GM18502 (cell line): ENCODE results near the gene RIT2.
"Not testable (repeated sequence)": the region's sequence is repeated elsewhere in the genome, so short reads cannot be mapped to it uniquely, and the experiment has no call there.

Experiments used
- ATAC-seq: cut with Tn5 transposase; IDR thresholded peaks from one replicate; pipeline ENCODE4 v1.9.1; 2021; ENCODE audit warnings: mild to moderate bottlenecking; ENCODE audit not compliant: unreplicated experiment, poor library complexity

The RIT2 gene

GRCh38 chr18:42781298-42781815 is 334.1 kb downstream of the RIT2 start:
- no peak for ATAC-seq

GRCh38 chr18:42780171-42780570 is 335.3 kb downstream of the RIT2 start:
- no peak for ATAC-seq

GRCh38 chr18:42778445-42779042 is 336.9 kb downstream of the RIT2 start:
- ATAC-seq, result no peak

DNA sequence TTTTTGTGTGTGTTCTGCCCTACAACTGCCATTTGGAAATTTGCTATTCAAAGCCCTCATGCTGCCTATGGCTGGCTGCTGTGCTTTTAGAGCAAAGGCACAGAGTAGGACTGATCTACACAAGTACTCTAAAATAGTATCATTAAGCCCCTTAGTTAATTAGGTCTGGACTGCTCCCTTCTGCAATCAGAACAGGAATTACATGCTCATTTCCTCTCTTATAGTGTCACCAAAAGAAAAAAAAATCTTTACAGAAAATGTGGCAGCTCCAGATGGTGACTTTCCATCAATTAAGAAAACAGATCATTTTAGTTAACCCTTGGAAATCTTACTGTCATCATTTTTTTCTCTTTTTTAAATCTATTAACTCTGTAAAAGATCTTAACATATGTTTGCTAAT is 337.5 kb downstream of the RIT2 start:
- no peak for ATAC-seq

GRCh38 chr18:42773870-42774269 is 341.6 kb downstream of the RIT2 start:
- ATAC-seq, result no peak

DNA sequence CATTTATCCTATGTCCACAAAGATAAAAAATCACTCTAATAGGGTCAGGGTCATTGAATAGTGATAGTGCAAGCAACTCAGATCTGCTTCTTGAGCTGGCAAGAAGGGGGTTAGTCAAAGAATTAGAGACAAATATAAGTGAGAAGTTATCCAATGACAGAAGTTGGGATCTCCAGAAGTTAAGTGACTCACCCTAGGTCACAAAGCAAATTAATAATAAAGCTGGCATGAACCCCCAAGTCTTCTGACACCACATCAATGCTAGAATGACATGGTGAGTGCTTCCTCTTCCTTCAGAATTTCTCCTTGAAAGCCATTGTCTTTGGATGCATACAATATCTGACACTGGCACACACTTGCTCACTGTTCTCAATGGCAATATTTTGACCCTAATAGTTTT is 343.5 kb downstream of the RIT2 start:
- no peak for ATAC-seq

- ATAC-seq, result no peak
Measured at GRCh38 chr18:42765302-42765701, 350.2 kb downstream of the RIT2 start.

GRCh38 chr18:42760290-42760689 is 355.2 kb downstream of the RIT2 start:
- ATAC-seq, result no peak

DNA sequence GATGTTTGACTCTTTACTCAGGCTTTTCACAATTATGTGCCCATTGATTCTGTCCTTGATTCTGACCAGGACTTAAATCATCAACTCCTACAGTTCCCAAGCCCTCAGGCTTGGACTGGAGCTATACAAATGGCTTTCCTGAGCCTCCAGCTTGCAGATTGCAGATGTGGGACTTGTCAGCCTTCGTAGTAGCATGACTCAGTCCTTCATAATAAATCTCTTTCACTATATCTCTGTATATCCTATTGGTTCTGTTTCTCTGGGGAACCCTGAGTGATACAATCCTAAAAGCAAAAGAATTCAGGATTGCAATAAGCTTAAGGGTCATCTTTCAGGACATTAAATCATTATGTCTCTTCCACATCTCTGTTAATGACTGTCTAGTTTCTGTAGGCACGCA is 356.6 kb downstream of the RIT2 start:
- no peak for ATAC-seq

DNA sequence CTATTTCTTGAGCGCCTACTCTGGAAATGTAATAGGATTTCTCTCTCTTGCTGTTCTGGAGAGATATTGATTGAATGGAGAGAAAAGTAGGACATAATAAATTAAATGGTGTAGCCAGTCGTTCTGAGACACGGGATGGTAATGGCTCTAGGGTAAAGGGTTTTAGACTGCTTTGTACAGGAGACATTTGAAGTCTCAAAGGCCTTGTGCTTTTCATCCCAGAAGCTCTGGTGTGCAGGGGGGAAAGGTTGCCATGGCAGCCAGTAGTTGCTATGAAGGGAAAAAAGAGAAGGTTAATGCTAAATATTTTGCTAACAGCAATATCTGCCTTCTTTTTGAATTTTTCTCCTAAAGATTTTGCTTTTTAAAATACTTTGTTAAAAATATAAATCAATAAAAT is 359.3 kb downstream of the RIT2 start:
- ATAC-seq, result no peak

GRCh38 chr18:42752916-42753315 is 362.6 kb downstream of the RIT2 start:
- ATAC-seq, result no peak

DNA sequence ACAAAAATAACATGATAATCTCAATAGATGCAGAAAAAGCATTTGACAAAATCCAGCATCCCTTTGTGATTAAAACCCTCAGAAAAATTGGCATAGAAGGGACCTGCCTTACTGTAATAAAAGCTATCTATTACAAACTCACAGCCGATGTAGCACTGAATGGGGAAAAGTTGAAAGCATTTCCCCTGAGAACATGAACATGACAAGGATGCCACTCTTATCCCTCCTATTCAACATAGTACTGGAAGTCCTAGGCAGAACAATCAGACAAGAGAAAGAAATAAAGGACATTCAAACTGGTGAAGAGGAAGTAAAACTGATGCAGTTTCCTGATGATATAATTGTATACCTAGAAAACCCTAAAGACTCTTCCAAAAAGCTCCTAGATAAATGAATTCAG is 368.7 kb downstream of the RIT2 start:
- no peak for ATAC-seq

DNA sequence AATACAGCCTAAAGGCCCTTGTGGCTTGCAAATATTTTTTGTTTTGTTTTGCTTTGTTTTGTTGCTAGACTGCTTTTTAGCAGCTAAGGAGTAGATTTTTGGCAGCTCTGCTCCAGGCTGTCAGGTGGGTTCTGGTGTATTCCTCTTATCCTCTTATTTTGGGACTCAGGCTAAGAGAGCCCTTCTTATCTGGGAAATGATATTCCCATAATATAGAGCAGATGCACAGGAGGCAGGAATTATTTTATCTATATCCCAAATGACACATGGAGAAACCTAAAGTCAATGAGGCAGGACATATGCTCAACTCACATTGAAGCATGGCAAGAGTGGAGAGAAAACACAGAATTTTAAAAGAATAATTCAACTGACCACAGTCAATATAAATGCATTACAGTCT is 369.6 kb downstream of the RIT2 start:
- no peak for ATAC-seq

DNA sequence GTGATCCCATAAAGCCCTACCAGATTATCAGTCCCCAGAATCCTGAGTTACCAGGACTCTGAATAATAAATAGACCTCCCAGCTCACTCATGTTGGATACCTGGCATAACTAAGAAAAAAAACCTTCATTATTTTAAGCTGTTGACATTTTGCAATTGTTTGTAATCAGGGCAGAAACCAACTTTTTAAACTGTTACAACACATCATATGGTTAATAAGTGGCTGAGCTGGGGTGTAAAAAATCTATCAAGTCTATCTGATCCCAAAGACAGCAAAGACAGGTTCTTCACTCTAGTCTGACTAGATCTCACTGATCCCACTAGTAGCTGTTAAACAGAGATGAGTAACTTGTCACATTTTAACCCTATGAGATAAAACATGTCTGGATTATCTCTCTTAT is 370.3 kb downstream of the RIT2 start:
- ATAC-seq, result no peak

GRCh38 chr18:42743373-42744138 is 371.9 kb downstream of the RIT2 start:
- ATAC-seq, result no peak

DNA sequence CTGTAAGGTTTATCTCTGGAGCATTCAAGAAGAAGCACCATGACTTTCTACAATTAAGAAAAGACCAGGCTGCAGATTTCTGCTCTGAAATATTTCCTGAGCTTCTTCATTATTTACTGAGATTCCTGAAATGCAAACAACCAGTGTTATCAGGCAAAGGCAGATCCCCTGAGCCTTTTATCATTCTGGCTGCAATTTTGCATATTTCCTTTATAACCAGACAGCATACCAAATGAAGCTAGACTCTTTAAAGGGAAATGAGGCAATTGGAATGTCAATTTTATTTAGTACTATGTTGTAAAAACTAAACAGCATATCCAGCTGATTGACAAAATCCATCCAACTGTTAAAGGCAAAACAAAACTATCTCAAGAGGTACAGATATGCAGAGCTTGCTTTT is 372.5 kb downstream of the RIT2 start:
- ATAC-seq, result no peak

DNA sequence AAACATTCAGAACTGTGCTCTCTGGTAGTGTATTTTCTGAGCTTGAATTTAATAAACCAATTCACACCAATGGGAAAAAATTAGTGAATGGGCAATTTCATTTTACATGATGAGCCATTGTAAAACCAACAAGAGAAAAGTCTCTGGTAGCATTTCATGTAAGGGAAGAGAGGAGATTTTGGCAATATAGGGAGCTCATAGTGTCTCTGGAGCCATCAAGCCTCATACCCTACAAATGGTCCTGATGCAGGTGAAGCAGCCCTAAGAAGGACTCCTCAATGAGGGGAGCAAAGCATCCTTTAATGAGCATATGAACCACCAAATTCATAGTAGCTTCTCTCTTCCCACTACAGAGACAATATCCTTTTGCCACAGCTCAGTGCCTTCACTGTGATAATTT is 373.0 kb downstream of the RIT2 start:
- ATAC-seq, result no peak

DNA sequence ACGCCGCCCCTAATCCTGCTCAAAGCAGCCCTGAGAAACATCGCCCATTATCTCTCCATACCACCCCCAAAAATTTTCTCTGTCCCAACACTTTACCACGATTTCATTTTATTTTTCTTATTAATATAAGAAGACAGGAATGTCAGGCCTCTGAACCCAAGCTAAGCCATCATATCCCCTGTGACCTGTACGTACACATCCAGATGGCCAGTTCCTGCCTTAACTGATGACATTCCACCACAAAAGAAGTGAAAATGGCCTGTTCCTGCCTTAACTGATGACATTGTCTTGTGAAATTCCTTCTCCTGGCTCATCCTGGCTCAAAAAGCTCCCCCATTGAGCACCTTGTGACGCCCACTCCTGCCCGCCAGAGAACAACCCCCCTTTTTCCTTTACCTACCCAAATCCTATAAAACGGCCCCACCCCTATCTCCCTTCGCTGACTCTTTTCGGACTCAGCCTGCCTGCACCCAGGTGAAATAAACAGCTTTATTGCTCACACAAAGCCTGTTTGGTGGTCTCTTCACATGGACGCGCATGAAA is 373.6 kb downstream of the RIT2 start:
- ATAC-seq, result not testable (repeated sequence)

DNA sequence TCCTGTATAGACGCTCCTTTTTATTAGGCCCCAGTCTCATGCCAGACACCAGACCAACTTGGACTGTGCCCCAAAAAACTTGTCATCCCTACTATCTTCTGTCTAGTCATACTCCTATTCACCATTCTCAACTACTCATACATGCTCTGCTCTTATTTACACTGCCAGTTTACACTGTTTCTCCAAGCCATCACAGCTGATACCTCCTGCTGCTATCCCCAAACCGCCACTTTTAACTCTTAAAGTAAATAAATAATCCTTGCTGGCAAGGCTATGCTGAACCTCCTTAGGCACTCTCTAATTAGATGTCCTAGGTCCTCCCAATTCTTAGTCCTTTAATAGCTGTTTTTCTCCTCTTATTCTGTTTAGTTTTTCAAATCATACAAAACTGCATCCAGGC is 374.2 kb downstream of the RIT2 start:
- ATAC-seq, result not testable (repeated sequence)

- ATAC-seq, result no peak
Measured at GRCh38 chr18:42736074-42736473, 379.4 kb downstream of the RIT2 start.

DNA sequence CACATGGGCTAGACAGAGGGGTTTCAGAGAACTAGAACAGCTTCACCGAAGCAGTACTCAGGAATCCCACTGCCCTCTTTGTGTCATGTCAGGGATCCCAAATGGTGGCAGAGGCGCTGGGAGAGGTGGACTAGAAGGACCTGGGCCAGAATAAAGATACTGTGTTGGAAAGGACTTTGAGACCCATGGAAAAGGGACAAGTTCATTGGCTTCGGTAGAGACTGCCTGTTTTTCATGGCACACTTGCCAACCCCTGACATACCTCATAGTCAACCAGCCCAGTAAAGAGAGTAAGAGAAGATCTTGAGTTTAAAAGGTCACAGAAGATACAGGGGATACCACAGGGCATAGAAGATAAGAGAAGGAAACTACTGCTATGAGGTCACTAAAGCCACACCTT is 381.0 kb downstream of the RIT2 start:
- no peak for ATAC-seq

DNA sequence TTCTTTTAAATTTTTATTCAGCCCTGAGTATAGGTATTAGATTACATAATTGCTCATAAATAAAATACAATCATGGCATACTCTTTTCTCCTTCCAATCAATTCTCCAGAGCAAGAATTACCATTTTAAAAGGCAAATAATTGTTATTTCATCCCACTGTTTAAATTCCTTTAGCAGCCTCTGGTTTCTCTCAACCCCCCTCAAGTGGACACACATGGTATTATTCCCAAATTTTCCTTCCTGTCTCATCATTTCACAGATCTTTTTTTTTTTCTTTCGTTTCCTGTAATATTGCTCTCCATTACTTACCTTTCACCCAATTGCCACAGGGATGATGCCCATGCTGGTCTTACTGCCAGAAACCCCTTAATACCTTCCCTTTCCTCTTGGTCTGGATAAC is 385.2 kb downstream of the RIT2 start:
- no peak for ATAC-seq
